SJCRH30 (cell line): Measurements from ENCODE around the gene LCLAT1. TPM values are rescaled to one million over a fixed set of nuclear protein-coding genes. Genes with fewer than 3 reads are reported as not detected.
"Not testable (repeated sequence)": the region's sequence is repeated elsewhere in the genome, so short reads cannot be mapped to it uniquely, and the experiment has no call there.

Experiments used
- DNase-seq, 2 experiments: peaks; one replicate each; pipeline ENCODE4 v3.0.0-alpha.2; 2015 to 2020
- H3K27ac ChIP-seq: fragments of 250-450 bp; sonication (Bioruptor Pico); 2 replicates; pipeline ENCODE4 v1.5.1; 2020; ENCODE audit warnings: mild to moderate bottlenecking, moderate library complexity
- H3K27me3 ChIP-seq: fragments of 250-450 bp; sonication (Bioruptor Pico); 2 replicates; pipeline ENCODE4 v1.5.1; 2020; ENCODE audit warnings: mild to moderate bottlenecking, moderate library complexity
- H3K36me3 ChIP-seq: fragments of 250-450 bp; sonication (Bioruptor Pico); 2 replicates; pipeline ENCODE4 v1.5.1; 2020; ENCODE audit warnings: mild to moderate bottlenecking, moderate library complexity
- H3K4me1 ChIP-seq: fragments of 250-450 bp; sonication (Bioruptor Pico); 2 replicates; pipeline ENCODE4 v1.5.1; 2020; ENCODE audit warnings: mild to moderate bottlenecking, moderate library complexity
- H3K4me3 ChIP-seq: fragments of 250-450 bp; sonication (Bioruptor Pico); 2 replicates; pipeline ENCODE4 v1.5.1; 2020; ENCODE audit warnings: mild to moderate bottlenecking, moderate library complexity
- H3K9me3 ChIP-seq: fragments of 250-450 bp; sonication (Bioruptor Pico); replicated peaks from 2 replicates; pipeline ENCODE4 v1.5.1; 2020; ENCODE audit warnings: mild to moderate bottlenecking, moderate library complexity
- total RNA-seq: library from RNA; depleted of rRNA; stranded (reverse); fragments of >200 nt; shearing (Covaris generic); gene quantifications from 2 replicates; pipeline ENCODE4 v1.2.3, GENCODE V29; 2014

Gene LCLAT1
- total RNA-seq, 1 experiment from 2014 or later: 35.9 TPM

GRCh38 chr2:30480703-30481322 lies 33.8 kb downstream of the LCLAT1 start:
- no peaks in the 10 kb centered on the region for H3K36me3 ChIP-seq
- no peak for DNase-seq
- H3K27me3 ChIP-seq: no peaks in the 10 kb centered on the region
- no peak overlapping the region for H3K4me3 ChIP-seq
- no peaks in the 10 kb centered on the region for H3K4me1 ChIP-seq
- no peaks in the 10 kb centered on the region for H3K9me3 ChIP-seq
- no peak overlapping the region for H3K27ac ChIP-seq

DNA sequence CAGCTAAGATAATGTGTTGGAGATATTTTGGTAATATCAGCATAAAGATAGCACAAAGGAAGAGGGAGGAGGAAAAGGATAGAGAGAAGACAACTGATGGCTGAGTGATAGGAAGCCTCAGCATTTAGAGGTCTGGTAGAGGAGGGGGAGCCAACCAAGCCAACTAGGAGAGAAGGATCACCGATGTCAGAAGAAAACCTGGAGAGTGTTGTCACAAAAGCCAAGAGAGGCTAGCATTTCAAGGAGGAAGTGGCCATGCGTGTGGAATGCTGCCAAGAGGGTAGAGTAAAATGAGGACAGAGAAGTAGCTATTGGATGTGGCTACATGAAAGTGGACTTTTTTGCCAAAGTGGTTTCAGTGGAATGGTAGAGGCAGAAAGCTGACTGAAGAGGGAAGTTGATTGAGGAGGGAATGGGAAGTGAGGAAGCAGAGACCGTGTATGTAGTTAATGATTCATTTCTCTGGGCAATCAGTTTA lies 34.3 kb downstream of the LCLAT1 start:
- no peak for DNase-seq
- no peaks in the 10 kb centered on the region for H3K36me3 ChIP-seq
- H3K27me3 ChIP-seq: no peaks in the 10 kb centered on the region
- no peaks in the 10 kb centered on the region for H3K9me3 ChIP-seq
- H3K4me1 ChIP-seq: no peaks in the 10 kb centered on the region
- H3K27ac ChIP-seq: no peak overlapping the region
- H3K4me3 ChIP-seq: no peak overlapping the region

DNA sequence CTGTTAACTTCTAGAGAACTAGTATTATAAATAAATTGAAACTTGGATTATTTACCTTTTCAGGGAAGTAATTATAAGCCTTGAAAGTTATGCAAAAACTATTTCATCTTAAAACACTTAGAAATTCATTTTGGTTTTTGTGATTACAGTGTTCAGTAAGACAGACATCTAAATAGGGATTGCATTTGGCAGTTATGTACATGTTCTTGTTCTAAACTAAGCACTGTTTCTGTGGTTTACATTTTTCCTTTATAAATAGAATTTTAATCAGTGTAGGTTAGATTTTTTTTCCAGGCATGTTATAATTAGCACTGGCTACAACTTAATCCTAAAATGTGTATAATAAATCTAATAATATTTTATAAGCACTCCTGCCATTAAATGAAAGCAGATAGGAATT lies 35.0 kb downstream of the LCLAT1 start:
- H3K27me3 ChIP-seq: no peaks in the 10 kb centered on the region
- H3K9me3 ChIP-seq: no peaks in the 10 kb centered on the region
- H3K36me3 ChIP-seq: no peaks in the 10 kb centered on the region
- H3K4me1 ChIP-seq: no peaks in the 10 kb centered on the region
- H3K27ac ChIP-seq: no peak overlapping the region
- DNase-seq: no peak
- no peak overlapping the region for H3K4me3 ChIP-seq

GRCh38 chr2:30484145-30484544 lies 37.1 kb downstream of the LCLAT1 start:
- H3K4me1 ChIP-seq: no peaks in the 10 kb centered on the region
- no peak overlapping the region for H3K4me3 ChIP-seq
- no peaks in the 10 kb centered on the region for H3K36me3 ChIP-seq
- H3K27me3 ChIP-seq: no peaks in the 10 kb centered on the region
- H3K9me3 ChIP-seq: no peaks in the 10 kb centered on the region
- no peak overlapping the region for H3K27ac ChIP-seq
- no peak for DNase-seq

GRCh38 chr2:30484995-30485394 lies 37.9 kb downstream of the LCLAT1 start:
- no peak for DNase-seq
- no peaks in the 10 kb centered on the region for H3K9me3 ChIP-seq
- no peaks in the 10 kb centered on the region for H3K27me3 ChIP-seq
- H3K36me3 ChIP-seq: no peaks in the 10 kb centered on the region
- no peaks in the 10 kb centered on the region for H3K4me1 ChIP-seq
- no peak overlapping the region for H3K27ac ChIP-seq
- no peak overlapping the region for H3K4me3 ChIP-seq

- no peaks in the 10 kb centered on the region for H3K36me3 ChIP-seq
- H3K27ac ChIP-seq: no peak overlapping the region
- no peaks in the 10 kb centered on the region for H3K9me3 ChIP-seq
- no peaks in the 10 kb centered on the region for H3K27me3 ChIP-seq
- H3K4me3 ChIP-seq: no peak overlapping the region
- no peaks in the 10 kb centered on the region for H3K4me1 ChIP-seq
- DNase-seq: no peak
Measured at GRCh38 chr2:30486655-30487054, 39.6 kb downstream of the LCLAT1 start.

DNA sequence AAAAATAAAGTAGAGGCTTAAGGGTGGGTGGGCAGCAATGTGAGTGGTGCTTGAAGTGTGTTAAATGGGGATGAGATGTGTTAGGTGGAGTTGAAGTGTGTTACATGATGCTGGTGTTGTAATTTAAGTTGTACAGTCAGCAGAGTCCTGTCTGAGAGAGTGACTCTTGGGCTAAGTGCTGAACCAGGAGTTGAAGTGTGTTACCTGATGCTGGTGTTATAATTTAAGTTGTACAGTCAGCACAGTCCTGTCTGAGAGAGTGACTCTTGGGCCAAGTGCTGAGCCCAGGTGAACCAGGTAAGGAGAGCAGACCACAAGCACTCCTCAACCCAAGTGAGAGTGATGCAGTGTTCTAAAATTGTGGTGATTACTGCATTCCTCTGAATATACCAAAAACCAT lies 40.6 kb downstream of the LCLAT1 start:
- H3K27me3 ChIP-seq: no peaks in the 10 kb centered on the region
- H3K36me3 ChIP-seq: no peaks in the 10 kb centered on the region
- peaks cover 6% of the 10 kb centered on the region for H3K4me1 ChIP-seq
- no peak for DNase-seq
- H3K27ac ChIP-seq: no peak overlapping the region
- no peak overlapping the region for H3K4me3 ChIP-seq
- H3K9me3 ChIP-seq: no peaks in the 10 kb centered on the region

DNA sequence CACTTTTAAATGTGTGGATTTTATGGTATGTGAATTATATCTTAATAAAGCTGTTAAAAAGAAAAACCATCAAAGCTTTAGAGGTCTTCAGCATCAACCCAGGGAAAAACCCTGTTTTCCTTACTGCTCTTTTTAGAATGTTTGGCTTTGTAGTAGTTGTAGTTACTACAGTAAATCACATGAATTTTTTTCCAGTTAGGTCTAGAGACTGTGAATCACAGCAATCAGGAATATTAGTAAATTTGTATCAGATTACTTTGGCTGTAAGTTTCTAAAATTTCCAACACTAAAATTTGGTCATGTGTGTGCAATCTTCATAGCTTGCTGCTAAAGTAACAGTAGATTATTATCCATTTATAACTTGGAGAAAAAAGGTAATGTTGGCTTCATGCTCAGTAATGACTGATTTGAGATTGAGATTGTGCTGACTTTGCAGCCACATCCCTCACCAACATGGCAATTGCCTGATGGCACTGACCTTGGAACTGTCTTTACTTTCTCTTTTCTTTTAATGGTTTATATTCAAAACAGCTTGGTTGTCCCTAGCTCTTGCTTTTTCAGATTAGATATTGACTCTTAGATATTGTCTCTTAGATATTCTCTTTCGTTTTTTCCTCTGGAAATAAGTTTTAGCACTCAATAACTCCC lies 41.1 kb downstream of the LCLAT1 start:
- DNase-seq: no peak

DNA sequence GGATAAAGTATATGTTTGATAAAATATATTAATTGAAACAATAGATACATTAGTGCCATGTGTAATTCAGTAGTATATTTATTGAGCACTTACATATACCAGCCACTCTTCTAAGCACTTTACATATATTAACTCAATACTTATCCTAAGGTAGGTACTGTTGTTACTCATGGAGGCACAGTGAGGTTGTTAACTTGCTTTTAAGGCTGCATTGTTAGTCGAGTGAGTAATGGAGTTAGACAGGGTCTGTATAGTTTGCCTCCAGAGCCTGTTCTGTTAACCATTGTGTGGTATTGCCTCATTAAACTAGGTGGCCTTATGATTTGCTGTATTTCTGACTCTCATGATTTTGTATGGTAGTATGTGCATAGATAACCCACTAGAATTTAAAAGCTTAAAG lies 44.2 kb downstream of the LCLAT1 start:
- Histone ChIP-seq H3K9me3 (no peaks in the 10 kb centered on the region), H3K27ac (no peak overlapping the region), H3K27me3 (no peaks in the 10 kb centered on the region), H3K4me1 (peaks cover 17% of the 10 kb centered on the region), H3K4me3 (no peak overlapping the region), H3K36me3 (no peaks in the 10 kb centered on the region)
- no peak for DNase-seq

More for the DNA sequence above, 41.1 kb downstream of the LCLAT1 start:
- Histone ChIP-seq H3K4me1 (peaks cover 12% of the 10 kb centered on the region), H3K4me3 (no peak overlapping the region), H3K27me3 (no peaks in the 10 kb centered on the region), H3K36me3 (no peaks in the 10 kb centered on the region), H3K27ac (no peak overlapping the region), H3K9me3 (no peaks in the 10 kb centered on the region)

- Histone ChIP-seq H3K4me1 (peaks cover 17% of the 10 kb centered on the region), H3K27ac (no peak overlapping the region), H3K36me3 (no peaks in the 10 kb centered on the region), H3K9me3 (no peaks in the 10 kb centered on the region; the same call in 1 of the 2 replicates), H3K27me3 (no peaks in the 10 kb centered on the region), H3K4me3 (no peak overlapping the region)
- DNase-seq: no peak
Measured at GRCh38 chr2:30492185-30492584, 45.1 kb downstream of the LCLAT1 start.

DNA sequence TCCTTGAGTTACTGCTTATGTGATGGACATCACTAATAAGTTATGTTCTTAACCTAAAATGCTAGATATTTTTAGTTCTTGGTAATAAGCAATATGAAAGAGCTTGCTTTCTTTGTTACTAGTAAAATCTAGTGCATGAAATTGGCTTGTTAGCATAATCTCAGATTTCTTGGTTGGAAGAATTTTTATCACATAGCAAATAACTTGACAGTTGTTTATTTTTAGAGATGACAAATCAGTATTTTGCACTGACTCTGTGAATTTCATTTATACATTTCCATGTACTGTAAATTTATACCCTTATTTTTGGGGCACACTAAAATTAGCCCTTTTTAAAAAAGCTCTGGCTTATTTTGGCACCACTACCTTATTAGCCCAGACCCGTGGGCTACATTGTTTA lies 45.6 kb downstream of the LCLAT1 start:
- no peak overlapping the region for H3K27ac ChIP-seq
- H3K4me3 ChIP-seq: no peak overlapping the region
- H3K36me3 ChIP-seq: no peaks in the 10 kb centered on the region
- no peak for DNase-seq
- H3K4me1 ChIP-seq: peaks cover 17% of the 10 kb centered on the region
- H3K9me3 ChIP-seq: no peaks in the 10 kb centered on the region; the same call in 1 of the 2 replicates
- no peaks in the 10 kb centered on the region for H3K27me3 ChIP-seq

DNA sequence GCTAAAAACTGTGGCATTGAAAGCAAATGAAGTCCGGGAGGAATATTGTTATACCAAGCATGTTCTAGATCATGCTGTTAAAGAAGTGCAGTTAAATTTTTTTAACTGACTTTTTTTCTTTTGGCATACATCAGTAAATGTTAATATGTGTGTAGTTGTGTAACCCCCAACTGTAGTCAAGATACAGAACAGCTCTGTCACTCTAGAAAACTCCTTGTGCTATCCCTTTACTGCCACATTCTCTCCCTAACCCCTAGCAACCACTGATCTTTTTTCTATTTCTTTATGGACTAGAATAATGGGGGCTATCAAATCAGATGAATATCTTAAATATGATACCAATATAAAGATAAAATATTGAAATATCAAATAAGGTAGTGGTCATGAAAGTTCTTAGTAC lies 46.4 kb downstream of the LCLAT1 start:
- Histone ChIP-seq H3K27me3 (no peaks in the 10 kb centered on the region), H3K9me3 (peaks cover 7% of the 10 kb centered on the region), H3K27ac (no peak overlapping the region), H3K4me1 (peaks cover 17% of the 10 kb centered on the region), H3K36me3 (no peaks in the 10 kb centered on the region), H3K4me3 (no peak overlapping the region)
- no peak for DNase-seq

- not testable (repeated sequence) for H3K27me3 ChIP-seq, DNase-seq, H3K36me3 ChIP-seq, H3K27ac ChIP-seq, H3K4me3 ChIP-seq
- H3K4me1 ChIP-seq: peaks cover 17% of the 10 kb centered on the region
- peaks cover 15% of the 10 kb centered on the region for H3K9me3 ChIP-seq
Measured at GRCh38 chr2:30495896-30496295, 48.9 kb downstream of the LCLAT1 start.

- H3K27me3 ChIP-seq: no peaks in the 10 kb centered on the region
- no peak overlapping the region for H3K27ac ChIP-seq
- DNase-seq: no peak
- peaks cover 11% of the 10 kb centered on the region for H3K4me1 ChIP-seq
- H3K36me3 ChIP-seq: no peaks in the 10 kb centered on the region; the same call in 1 of the 2 replicates
- H3K9me3 ChIP-seq: peaks cover 19% of the 10 kb centered on the region
- no peak overlapping the region for H3K4me3 ChIP-seq
Measured at GRCh38 chr2:30499681-30500080, 52.6 kb downstream of the LCLAT1 start.

DNA sequence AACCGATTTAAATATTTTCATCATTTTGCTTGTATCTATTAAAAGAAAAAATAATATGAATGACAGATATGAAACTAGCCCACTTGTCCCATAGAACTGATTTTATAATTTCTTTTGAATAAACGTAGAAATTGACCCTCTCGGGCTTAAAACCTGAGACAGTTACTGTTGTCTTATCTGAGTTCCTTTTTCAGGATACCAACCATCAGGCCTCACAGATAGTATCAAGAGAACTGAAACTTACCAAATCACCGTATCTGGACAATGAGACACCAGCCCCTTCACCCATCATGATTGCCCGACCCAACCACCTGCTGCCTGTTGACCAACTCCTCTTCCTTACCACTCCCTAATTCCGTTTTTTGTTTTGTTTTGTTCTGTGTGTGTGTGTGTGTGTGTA lies 53.7 kb downstream of the LCLAT1 start:
- Histone ChIP-seq H3K9me3 (peaks cover 19% of the 10 kb centered on the region), H3K36me3 (no peaks in the 10 kb centered on the region; the same call in 1 of the 2 replicates), H3K27me3 (no peaks in the 10 kb centered on the region), H3K4me1 (peaks cover 21% of the 10 kb centered on the region), H3K27ac (no peak overlapping the region), H3K4me3 (no peak overlapping the region)
- DNase-seq: no peak

DNA sequence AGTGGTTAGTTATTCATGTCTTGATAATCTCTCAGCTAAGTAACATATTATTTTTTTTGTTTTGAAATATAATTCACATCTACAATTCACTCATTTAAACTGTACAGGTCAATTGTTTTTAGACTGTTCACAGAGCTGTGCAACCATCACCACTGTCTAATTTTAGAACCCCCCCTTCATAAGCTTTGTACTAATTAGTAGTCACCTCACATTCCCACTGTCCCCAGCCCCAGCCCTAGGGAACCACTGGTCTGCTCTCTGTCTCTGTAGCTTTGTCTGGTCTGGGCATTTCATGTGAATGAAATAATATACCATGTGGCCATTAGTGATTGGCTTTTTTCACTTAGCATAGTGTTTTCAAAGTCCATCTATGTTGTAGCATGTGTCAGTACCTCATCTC lies 55.3 kb downstream of the LCLAT1 start:
- Histone ChIP-seq H3K4me1 (peaks cover 25% of the 10 kb centered on the region), H3K36me3 (no peaks in the 10 kb centered on the region; the same call in 1 of the 2 replicates), H3K27me3 (no peaks in the 10 kb centered on the region), H3K9me3 (peaks cover 19% of the 10 kb centered on the region), H3K4me3 (no peak overlapping the region), H3K27ac (no peak overlapping the region)
- DNase-seq: no peak
